Spleen (tissue), 11 donors: Measurements from ENCODE around the gene ATP8B2. TPM values are rescaled to one million over a fixed set of nuclear protein-coding genes. Genes with fewer than 3 reads are reported as not detected.

Experiments used
- DNase-seq: peaks from one replicate; pipeline ENCODE4 v3.0.0-alpha.2; 2020
- H3K27ac ChIP-seq, 8 donors: fragments of 200-600 bp; sonication (generic) in 7 of 8; 1 replicate in 4 of 8; 2 replicates in 4 of 8; pipeline versions ENCODE4 v1.5.0 to v1.8.0; 2016 to 2021; ENCODE audit warnings: inconsistent platforms in 4 of 8, mild to moderate bottlenecking in 4 of 8, moderate library complexity in 1 of 8
- H3K27me3 ChIP-seq, 7 donors: fragments of 200-600 bp; sonication (generic) in 6 of 7; replicated peaks in 1 of 7; 1 replicate in 4 of 7; 2 replicates in 3 of 7; pipeline versions ENCODE4 v1.5.0 to v1.8.0; 2016 to 2021; ENCODE audit warnings: inconsistent platforms in 3 of 7, mild to moderate bottlenecking in 1 of 7
- H3K36me3 ChIP-seq, 6 donors: fragments of 200-600 bp; sonication (generic) in 5 of 6; 1 replicate in 4 of 6; 2 replicates in 2 of 6; pipeline versions ENCODE4 v1.5.0 to v1.8.0; 2016 to 2021; ENCODE audit warnings: inconsistent platforms in 2 of 6
- H3K4me1 ChIP-seq, 6 donors: fragments of 200-600 bp; sonication (generic) in 5 of 6; 1 replicate in 3 of 6; 2 replicates in 3 of 6; pipeline versions ENCODE4 v1.5.0 to v1.8.0; 2016 to 2021; ENCODE audit warnings: inconsistent platforms in 3 of 6
- H3K4me3 ChIP-seq, 8 donors: fragments of 200-600 bp; sonication (generic) in 7 of 8; 1 replicate in 4 of 8; 2 replicates in 4 of 8; pipeline versions ENCODE4 v1.5.0 to v1.8.0; 2016 to 2021; ENCODE audit warnings: inconsistent platforms in 4 of 8, mild to moderate bottlenecking in 4 of 8, moderate library complexity in 2 of 8
- H3K9me3 ChIP-seq, 8 donors: fragments of 200-600 bp; sonication (generic) in 7 of 8; 1 replicate in 4 of 8; 2 replicates in 4 of 8; pipeline versions ENCODE4 v1.5.0 to v1.8.0; 2016 to 2021; ENCODE audit warnings: inconsistent platforms in 4 of 8
- CTCF ChIP-seq, 11 experiments: fragments of 200-600 bp in 7 of 11; fragments of 450-650 bp in 4 of 11; sonication (generic) in 4 of 11; IDR thresholded peaks in 8 of 11; conservative IDR thresholded peaks in 3 of 11; 1 replicate in 7 of 11; 2 replicates in 4 of 11; pipeline versions ENCODE4 v1.4.0 to v1.8.0; 2016 to 2021; ENCODE audit warnings: antibody characterized with exemption in 11 of 11, inconsistent platforms in 4 of 11, mild to moderate bottlenecking in 1 of 11
- POLR2A ChIP-seq, 3 donors: fragments of 450-650 bp; IDR thresholded peaks; one replicate each; pipeline ENCODE4 v1.5.1; 2017; ENCODE audit warnings: antibody characterized with exemption in 3 of 3, mild to moderate bottlenecking in 1 of 3
- POLR2AphosphoS5 ChIP-seq, 3 donors: sonication (generic); formaldehyde crosslinking; IDR thresholded peaks; one replicate each; pipeline ENCODE4 v1.5.1; 2017; ENCODE audit warnings: antibody characterized with exemption in 3 of 3
- WGBS, 5 donors: extraction: QIAGEN DNeasy Blood & Tissue Kit in 3 of 5; methylation state at CpG; one replicate each; pipeline versions ENCODE4 v1.1.5 to v1.1.7; 2013 to 2018; 5-methylcytosine and 5-hydroxymethylcytosine counted together
- intact Hi-C: fragments of 100-400 bp; cut with DNase I; formaldehyde crosslinking; loops from one replicate; pipeline ENCODE4 v1.15.0; 2023; ENCODE audit warnings: low total_unique reads
- polyA plus RNA-seq, 3 donors: library from polyadenylated mRNA; stranded (reverse); fragments of 200-250 nt; gene quantifications; one replicate each; pipeline ENCODE4 v1.2.1, GENCODE V29; 2013
- small RNA-seq, 4 donors: library from RNA; depleted of rRNA; stranded (forward); fragments of <200 nt; gene quantifications; one replicate each; pipeline ENCODE3, GENCODE V24; 2016
- total RNA-seq, 7 donors: library from RNA; depleted of rRNA in 3 of 7; stranded (reverse); fragments of >200 nt in 3 of 7; fragmentation: NEBNext Ultra II Directional in 4 of 7; extraction: Animal tissue kit (Norgen Biotek cat#: 25700) in 4 of 7; gene quantifications; one replicate each; pipeline versions ENCODE4 v1.1.0 to v1.2.1, GENCODE V29; 2016 to 2021
- donor health status: healthy with polysubstance abuse.
- donor health status: DM: no; HTN: no; CAD: no; lungs with moderate emphysema.
- donor health status: DM: no; HTN: no; CAD: no.
- donor health status: Bipolar disorder and iron deficiency.
- donor health status: healthy.
- donor health status: DM: no; HTN: no; CAD: no.
- donor health status: DM: yes; HTN: yes; CAD: no.

Gene ATP8B2
- total and polyA plus RNA-seq, 10 donors, result 5.4 to 107 (median 44.7) TPM

GRCh38 chr1:154400381-154400801 lies 75.1 kb downstream of the ATP8B2 start:
- 37 to 63% (median 48%) methylated on average over 4 of the region's 4 CpGs for WGBS, 5 donors
- H3K27me3 ChIP-seq, result peaks cover 0 to 2% (median 0%) of the 10 kb centered on the region in 7 donors
- peaks cover 0 to 5% (median 0%) of the 10 kb centered on the region in 8 donors for H3K9me3 ChIP-seq
- DNase-seq, result no peak
- peak overlapping the region in 3 of 8 donors; percentile 31 to 99 (median 94) for H3K27ac ChIP-seq
- TF ChIP-seq CTCF (IDR thresholded peaks at IDR 0.05 in 8 of 11, conservative IDR thresholded peaks at IDR 0.05 in 3 of 11) (no peak), POLR2AphosphoS5 (IDR thresholded peaks at IDR 0.05) (no peak), POLR2A (IDR thresholded peaks at IDR 0.05) (no peak)
- H3K4me3 ChIP-seq, result no peak overlapping the region
- H3K4me1 ChIP-seq, result peaks cover 11 to 68% (median 48%) of the 10 kb centered on the region in 6 donors
- intact Hi-C loops, result no loop called here
- no peaks in the 10 kb centered on the region for H3K36me3 ChIP-seq

Small RNAs within 50 kb of the gene (small RNA-seq; reads per million reads assigned to genes)
- gene RF00273 (0 reads per million in 4 donors), gene RNU6-121P (0 reads per million in 4 donors), gene RNU6-239P (0 reads per million in 4 donors), gene RNU7-57P (0 reads per million in 4 donors)

Other genes starting within 250 kb of the ATP8B2 start
- under 1 TPM in 5 of 7 donors, not detected in 2; 0.06 to 0.34 (median 0.10) TPM for gene NUP210L, start 170.5 kb upstream of the ATP8B2 start, total RNA-seq
- gene NUP210L, start 170.5 kb upstream of the ATP8B2 start, polyA plus RNA-seq, result under 1 TPM in 1 of 3 donors, not detected in 2; 0.02 TPM
- gene TPM3, start 133.4 kb upstream of the ATP8B2 start, total RNA-seq, result 100 to 1,000 TPM; 383 to 596 (median 456) TPM
- 100 to 1,000 TPM; 221 to 315 (median 240) TPM for gene TPM3, start 133.4 kb upstream of the ATP8B2 start, polyA plus RNA-seq
- gene CFAP141, start 119.2 kb upstream of the ATP8B2 start, total RNA-seq, result not detected
- not detected for gene CFAP141, start 119.2 kb upstream of the ATP8B2 start, polyA plus RNA-seq
- 100 to 1,000 TPM in 5 of 7 donors, 10 to 100 TPM in 2; 89.5 to 156 (median 134) TPM for gene UBAP2L, start 104.6 kb upstream of the ATP8B2 start, total RNA-seq
- 10 to 100 TPM; 36.8 to 58.0 (median 44.4) TPM for gene UBAP2L, start 104.6 kb upstream of the ATP8B2 start, polyA plus RNA-seq
- gene HAX1, start 52.9 kb upstream of the ATP8B2 start, total RNA-seq, result 10 to 100 TPM; 59.5 to 81.3 (median 64.6) TPM
- gene HAX1, start 52.9 kb upstream of the ATP8B2 start, polyA plus RNA-seq, result 100 to 1,000 TPM in 1 of 3 donors, 10 to 100 TPM in 2; 87.1 to 109 (median 99.6) TPM
- 1 to 10 TPM in 4 of 7 donors, under 1 TPM in 3; 0.28 to 3.1 (median 1.3) TPM for gene AQP10, start 4.4 kb upstream of the ATP8B2 start, total RNA-seq
- gene AQP10, start 4.4 kb upstream of the ATP8B2 start, polyA plus RNA-seq, result under 1 TPM; 0.09 to 0.19 (median 0.15) TPM
- gene IL6R, start 79.8 kb downstream of the ATP8B2 start, total RNA-seq, result 10 to 100 TPM; 40.3 to 74.5 (median 55.5) TPM
- gene IL6R, start 79.8 kb downstream of the ATP8B2 start, polyA plus RNA-seq, result 1 to 10 TPM; 2.8 to 6.1 (median 3.9) TPM
- gene TDRD10, start 176.7 kb downstream of the ATP8B2 start, total RNA-seq, result 10 to 100 TPM in 2 of 7 donors, 1 to 10 TPM in 5; 2.4 to 14.0 (median 8.3) TPM
- gene TDRD10, start 176.7 kb downstream of the ATP8B2 start, polyA plus RNA-seq, result 10 to 100 TPM in 2 of 3 donors, 1 to 10 TPM in 1; 4.9 to 12.8 (median 12.0) TPM
- gene SHE, start 176.9 kb downstream of the ATP8B2 start, total RNA-seq, result 10 to 100 TPM; 25.0 to 54.7 (median 35.7) TPM
- gene SHE, start 176.9 kb downstream of the ATP8B2 start, polyA plus RNA-seq, result 10 to 100 TPM in 2 of 3 donors, 1 to 10 TPM in 1; 8.2 to 20.5 (median 14.0) TPM
- gene UBE2Q1, start 233.1 kb downstream of the ATP8B2 start, total RNA-seq, result 100 to 1,000 TPM in 2 of 7 donors, 10 to 100 TPM in 5; 45.0 to 119 (median 95.1) TPM
- gene UBE2Q1, start 233.1 kb downstream of the ATP8B2 start, polyA plus RNA-seq, result 10 to 100 TPM; 25.8 to 40.3 (median 30.0) TPM
- under 1 TPM in 2 of 7 donors, not detected in 5; 0.18 to 0.32 TPM for gene CHRNB2, start 242.3 kb downstream of the ATP8B2 start, total RNA-seq
- under 1 TPM in 1 of 3 donors, not detected in 2; 0.03 TPM for gene CHRNB2, start 242.3 kb downstream of the ATP8B2 start, polyA plus RNA-seq